Activated gamma-delta T cell treated with anti-CD3 and anti-CD28 coated beads, Interleukin-2, amount 50 U/mL, for 16 hours (primary cell): ENCODE data around the gene PLPP3.

Experiments used
- DNase-seq: peaks from one replicate; pipeline ENCODE4 v3.0.0-alpha.2; 2020; ENCODE audit warnings: low read depth

PLPP3 gene

DNA sequence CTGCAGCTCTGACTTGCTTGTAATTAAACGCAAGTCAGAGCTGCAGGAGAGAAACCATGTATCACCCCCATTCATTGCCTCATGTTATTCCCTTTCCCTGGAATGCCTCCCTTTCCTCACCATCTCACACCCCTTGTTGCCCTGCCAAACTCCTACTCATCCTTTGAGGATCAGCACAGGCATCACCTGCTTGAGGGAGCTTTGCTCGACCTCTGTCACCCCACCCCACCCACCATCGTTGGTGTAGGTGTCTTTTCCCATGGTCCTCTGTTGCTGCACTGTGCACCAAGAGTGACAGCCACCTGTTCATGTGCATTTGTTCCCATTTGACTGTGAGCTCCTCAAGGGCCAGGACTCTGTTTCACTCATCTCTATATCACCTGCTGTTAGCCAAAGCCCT lies 117.2 kb downstream of the PLPP3 start:
- no peak for DNase-seq

DNA sequence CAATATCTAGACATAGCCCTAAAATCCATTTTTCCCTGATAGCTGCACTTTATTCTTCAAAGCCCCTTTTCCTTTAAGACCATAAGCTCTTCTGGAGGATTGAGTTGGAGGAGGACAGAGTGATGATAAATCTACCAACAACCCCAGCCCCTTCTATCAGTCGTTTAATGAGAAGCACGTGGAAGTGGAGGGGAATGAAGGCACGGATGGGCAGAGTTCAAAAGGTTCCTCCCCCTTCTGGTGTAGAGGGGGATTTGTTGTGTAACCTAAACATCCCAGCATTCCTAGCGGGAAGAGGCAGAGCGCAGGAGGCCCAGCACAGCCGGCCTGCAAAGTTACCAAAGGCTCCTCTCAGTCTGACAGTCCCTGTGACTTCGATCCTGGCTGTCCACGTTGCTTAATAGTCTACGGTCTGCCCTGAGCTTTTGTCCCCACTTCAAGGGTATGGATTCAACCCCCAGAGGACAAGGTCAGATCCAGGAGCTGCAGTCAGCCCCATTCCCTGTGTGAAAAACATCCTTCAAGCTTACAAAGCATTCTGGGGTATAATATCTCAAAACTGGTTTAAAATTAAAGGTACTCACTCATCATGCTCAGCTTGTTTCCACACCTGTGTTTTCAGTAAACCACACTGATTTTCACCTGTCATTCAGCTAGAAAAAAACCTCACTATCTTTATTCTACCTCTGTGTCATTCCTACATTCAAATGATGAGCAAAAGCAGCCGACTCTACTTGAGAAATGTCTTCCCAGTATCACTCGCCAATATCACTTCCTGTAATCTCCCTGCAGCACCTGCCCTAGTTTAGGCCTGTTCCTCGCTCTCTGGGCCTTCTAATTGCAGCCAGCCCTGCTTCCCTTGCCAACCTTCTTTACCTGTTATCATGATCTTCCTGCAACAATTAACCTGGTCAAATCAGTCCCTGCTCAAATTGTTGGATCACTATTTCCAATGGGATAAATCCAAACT lies 117.9 kb downstream of the PLPP3 start:
- no peak for DNase-seq

DNA sequence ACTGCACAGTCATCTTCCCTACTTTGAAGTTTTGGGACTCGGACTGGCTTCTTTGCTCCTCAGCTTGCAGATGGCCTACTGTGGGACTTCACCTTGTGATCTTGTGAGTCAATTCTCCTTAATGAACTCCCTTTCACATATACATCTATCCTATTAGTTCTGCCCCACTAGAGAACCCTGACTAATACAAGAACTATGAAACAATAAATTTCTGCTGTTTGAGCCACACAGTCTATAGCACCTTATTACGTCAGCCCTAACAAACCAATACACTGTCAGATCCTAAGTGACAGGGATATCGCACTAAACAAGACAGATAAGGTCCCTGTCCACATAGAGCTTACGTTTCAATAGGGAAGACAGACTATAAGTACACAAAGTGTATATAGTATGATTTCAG lies 120.1 kb downstream of the PLPP3 start:
- no peak for DNase-seq

DNA sequence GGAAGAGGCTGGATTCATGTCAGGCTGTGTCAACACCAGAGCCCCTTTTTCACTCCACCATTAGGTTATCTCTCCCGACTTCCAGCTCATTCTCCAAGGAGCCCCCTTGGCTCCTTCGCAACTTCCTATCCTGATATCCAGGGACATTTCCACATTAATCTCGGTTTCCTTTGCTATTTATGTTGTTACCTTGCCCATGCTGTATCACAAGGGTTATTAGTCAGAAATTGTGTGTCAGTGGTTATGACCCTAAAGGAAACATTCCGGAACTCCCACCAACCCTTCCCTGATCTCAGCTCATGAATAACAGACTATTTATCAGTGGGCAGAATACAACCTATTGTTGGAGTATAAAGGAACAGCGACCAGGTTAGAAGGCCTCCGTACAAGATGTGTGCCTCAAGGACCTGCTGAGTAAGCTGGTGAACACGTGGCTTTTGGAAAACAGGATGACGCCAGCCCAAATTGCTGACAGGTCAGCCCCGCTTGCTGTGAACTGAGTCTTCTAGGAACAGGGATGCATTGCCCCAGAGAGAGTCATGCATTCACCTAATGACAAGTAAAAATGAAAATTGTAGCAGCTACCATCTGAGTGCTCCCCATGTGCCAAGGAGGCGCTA lies 121.5 kb downstream of the PLPP3 start:
- no peak for DNase-seq

DNA sequence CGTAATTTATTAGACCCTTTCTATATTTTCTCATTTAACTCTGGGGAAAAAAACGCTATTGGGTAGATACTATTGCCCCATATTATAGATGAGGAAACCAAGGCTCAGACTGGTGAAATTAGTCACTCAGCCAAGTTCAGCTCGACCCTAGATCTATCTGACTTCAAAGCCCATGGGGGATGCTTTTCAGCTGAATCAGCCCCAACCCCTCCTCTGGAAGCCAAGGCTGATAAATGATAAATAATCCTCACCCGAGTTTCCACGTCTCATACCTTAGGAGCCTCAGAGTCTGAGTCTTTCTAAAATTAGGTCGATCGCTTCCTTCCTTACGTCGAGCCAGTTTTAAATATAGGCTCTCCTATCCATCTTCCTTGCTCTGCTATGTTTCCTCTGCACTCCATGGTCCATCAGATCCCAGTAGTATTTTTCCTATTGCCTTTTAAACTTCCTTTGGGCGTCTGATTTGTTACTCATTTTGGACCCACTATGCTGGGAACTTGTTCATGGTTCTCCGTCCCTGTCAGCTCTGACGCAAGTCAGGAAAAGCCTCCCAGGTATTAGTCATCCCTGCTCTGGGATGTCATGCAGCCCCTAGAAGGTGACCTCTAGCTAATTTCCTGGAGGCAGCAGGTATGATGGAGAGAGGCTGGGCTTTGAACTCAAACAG lies 122.8 kb downstream of the PLPP3 start:
- no peak for DNase-seq

DNA sequence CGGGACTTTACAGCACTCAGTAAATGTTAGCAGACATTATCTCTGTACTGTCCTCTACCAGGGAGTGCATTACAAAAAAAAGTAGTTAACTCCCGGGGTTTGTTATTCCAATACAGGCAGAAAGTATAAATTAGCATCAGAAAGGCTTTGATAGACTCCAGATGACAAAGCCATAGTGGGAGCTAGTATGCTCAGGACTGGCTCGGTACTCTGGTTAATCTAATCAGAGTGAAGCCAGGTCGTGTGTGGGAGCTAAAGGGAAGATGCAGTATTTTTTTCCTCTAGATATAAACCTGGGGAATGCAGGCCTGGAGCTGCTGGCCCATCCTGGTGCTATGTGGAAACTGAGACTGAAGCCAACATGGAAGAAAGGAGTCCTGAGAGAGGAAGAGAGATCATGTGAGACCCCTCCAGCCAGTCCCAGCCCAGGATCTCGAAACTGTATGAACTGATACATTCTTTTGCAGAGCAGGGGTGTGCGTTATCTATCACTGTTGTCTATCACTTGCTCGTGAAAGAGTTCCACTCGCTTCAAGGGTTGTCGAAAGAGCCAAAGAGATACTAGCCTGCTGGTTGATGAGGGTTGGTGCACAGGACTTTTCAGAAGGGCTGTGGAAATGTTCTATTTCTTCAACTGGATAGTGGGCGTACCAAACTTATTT lies 125.8 kb downstream of the PLPP3 start:
- no peak for DNase-seq

DNA sequence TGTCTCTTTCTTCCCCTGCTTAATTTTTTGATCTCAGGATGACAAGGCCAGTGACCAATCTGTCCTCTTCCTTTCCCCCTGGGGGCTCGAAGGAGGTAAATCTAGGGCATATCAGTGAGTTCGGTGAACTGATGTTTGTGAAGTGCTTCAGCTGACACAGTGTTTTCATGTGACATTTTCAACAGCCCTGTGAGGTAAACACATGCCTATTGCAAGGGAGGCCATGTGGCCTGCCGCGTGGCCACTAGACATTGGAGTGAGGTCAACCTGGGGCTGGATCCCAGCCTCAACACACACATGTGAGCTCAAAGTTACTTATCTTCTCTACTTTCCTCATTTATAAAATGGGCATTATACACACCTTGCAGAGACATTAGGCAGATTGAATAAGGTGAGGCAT lies 126.3 kb downstream of the PLPP3 start:
- no peak for DNase-seq

DNA sequence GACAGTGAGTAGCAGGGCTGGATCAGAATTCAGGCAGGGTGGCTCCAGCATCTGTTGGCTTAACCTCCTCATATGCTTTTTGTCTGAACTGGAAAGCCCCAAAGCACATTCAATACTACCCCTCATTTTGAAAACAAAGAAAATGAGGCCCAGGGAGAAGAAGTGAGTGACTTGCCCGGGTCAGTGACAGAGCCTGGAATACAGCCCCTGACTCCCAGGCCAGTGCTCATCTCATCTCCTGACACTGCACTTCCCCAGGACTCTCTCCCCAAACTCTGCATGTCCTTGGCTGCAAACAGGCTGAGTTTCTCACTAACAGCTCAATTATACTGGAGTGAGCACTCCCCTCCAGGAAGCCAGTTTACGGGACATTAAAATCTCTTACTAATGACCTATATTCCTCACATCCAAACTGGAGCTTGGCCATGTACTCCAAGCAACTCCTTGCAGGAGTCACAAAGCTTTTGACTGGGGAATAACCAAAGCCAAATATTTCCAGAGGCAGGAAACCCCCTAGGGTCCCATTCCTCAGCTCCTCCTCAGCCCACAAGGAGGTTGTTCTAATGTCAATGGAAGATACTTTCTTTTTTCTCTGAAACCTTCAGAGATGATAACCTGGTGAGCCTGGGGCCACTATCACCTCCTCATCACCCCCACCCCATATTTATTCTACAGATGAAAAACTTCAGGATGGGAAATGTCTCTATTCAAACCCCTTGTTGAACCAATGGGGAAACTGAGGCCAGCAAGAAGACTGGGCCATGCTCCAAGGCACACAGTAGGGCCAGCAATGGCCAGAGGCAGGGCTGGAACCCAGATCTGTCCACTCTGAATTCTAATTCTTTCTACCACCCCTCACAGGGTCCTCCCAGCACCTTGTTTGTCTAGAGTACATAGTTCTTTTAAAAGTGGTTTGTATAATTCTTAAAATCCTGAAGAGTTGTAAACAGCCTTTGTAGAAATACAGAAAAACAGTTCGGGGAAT lies 127.0 kb downstream of the PLPP3 start:
- DNase-seq, result no peak

DNA sequence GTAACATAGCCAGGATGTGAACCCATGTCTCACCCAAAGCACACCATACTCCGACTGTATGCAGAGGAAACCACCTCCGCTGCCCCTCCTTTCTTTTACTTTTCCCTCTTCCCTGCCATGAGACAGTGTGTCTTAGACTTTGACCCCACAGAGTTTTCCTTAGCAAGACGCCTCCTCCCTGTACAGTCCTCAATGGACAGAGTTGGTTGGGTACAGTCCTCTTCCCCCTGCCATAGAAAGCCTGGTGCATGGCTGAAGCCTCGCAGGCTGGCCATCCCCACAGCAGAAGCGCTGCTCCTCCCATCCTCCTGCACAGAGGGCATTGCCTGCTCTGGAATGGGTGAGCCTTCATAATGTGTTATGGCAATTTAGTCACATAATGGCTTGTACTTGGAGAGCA lies 127.9 kb downstream of the PLPP3 start:
- DNase-seq, result no peak

DNA sequence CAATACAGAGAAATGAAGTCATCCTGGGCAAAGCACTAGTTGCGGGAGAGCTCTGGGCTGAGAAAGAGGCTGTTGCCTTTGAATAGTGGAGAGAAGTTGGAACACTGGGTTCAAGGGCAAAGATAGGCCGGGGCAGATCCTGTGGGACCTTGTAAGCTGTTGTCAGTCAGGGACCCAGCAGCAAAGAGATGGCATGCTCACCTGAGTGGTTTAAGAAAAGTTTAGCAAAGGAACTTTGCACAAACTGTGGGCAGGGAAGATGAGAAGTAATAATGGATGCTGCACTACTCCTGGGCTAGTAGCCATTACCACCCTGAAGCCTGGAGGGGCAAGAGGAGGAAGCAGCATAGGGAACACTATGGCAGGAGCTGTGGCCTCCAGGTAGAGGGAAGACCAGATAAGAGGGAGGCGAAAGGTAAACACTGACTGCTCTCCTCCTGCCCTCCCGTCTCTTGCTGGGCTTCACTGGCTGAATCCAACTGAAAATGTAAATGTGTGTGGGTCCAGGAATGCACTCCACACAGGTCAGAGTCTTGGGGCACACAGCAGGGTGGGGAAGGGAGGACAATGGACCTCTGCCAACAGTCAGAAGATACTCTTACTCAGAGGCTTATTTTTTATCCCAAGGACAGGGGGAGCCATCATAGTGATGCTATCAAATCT lies 129.2 kb downstream of the PLPP3 start:
- DNase-seq, result no peak

DNA sequence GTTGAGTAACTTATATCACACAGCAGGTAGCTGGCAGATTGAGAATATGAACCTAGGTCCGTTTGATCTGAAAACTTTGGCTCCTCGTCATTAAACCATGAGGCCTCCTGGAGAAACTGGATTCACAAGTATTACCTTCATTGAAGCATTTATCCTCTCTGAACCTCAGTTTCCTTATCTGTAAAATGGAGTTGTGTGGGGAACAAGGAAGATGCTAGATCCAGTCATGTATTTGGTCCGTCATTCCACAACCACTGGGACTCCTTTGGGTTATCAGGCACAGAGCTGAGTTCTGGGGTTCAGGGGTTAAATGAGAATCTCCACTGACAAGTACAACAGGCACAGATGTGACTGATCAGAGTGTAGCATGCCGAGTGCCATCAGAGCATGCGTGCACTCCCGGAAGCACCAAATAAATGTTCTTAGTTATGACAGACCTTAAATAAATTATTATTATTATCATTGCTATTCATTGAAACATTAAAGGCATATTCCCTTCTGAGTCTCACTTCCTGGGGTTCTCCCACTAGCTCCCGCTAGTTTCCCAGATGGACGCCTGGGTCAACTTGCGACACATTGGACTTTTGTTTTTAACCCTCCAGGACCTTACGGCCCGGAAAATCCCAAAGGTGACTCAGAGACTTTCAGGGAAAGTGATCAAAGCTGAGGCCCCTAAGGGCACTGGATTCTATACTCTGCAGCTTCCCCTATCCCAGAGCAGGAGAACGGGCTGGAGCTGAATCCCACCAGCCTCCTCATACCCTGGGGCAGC lies 130.6 kb downstream of the PLPP3 start:
- DNase-seq, result no peak

DNA sequence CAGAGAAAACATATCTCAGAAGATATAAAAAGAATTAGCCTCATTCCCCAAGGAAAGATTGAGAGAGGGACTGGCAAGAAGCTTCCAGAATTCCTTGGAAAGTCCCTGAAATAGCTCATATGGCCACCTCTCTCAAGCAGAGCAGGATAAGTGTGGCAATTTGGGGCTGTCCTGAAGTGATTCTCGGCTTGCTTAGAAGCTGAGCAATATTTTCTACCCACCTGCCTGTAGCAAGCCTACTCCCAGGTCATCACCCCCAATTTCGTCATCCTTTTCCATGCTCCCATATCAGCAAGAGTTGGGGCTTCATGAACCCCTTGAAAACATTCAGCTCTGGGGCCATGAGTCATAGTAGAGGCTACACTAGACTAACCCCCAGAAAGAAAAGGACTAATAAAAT lies 131.5 kb downstream of the PLPP3 start:
- no peak for DNase-seq

DNA sequence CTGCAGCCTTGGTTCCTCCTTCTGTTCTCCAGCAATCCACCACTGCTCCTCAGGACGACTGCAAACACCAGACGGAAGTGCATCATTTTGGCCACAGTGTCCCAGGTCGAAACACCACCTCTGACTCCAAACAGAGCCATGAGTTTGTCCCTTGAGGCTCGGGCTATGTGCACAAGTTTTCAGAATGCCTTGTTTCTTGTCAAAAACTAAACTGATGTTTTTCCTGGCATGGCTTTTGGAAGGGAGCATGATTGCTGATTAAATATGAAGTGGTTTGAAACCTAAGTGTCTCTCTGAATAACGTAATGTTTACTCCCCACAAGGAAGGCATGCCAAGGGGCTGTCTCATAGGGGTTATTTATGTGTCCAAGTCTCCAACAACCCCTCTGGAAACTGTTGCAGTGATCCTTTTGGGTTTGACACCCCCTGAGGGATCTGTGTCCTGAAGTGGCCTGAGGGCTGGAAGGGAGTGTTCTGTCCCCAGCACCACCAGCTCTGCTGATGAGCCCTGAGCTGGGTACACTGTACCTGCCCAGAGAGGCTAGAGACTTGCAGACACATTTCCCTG lies 132.7 kb downstream of the PLPP3 start:
- no peak for DNase-seq

DNA sequence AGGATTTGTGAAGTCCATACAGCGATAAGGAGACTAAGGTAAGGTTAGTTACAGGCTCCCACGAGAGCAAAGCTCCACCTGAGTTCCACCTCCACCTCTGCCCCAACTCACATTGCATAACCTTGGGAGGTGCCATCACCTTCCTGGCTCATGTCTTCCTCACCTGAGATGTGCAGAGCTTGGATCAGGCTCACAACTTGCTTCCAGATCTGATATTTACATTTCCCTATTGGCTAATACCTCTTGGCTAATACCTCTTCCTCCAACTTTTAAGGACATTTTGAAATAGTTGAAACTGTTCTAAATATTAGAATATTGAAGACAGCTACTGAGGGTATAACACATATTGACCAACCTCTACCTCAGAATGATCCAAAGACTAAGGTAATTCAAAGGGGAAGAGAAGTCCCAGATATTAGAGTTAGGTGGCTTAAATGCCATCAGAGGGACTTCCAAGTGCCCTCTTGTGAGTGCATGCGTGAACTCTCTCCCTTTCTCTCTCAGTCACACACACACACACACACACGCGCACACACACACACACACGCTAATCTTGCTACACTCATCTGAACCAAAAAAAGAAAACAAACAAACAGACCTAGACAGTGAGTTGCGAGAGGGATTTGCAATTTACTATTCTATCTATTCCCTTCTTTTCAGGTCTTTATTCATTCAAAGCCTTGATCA lies 134.3 kb downstream of the PLPP3 start:
- DNase-seq, result no peak
